ENCODE results near the gene FOXP2. TPM values are rescaled to one million over a fixed set of nuclear protein-coding genes. Genes with fewer than 3 reads are reported as not detected.
"Not testable (repeated sequence)": the region's sequence is repeated elsewhere in the genome, so short reads cannot be mapped to it uniquely, and the experiment has no call there.

FOXP2 gene
- 7.4 TPM for polyA plus RNA-seq (ENCODE audit: insufficient read length)
- long read RNA-seq, donor 1 = 0 reads
- long read RNA-seq, donor 2 = 0 reads
- long read RNA-seq, donor 3 = 0 reads
- long read RNA-seq, donor 4 = 0 reads
- long read RNA-seq, donor 5 = 0 reads
- long read RNA-seq, donor 6 = 0 reads
- long read RNA-seq, donor 7 = 0 reads
- long read RNA-seq, donor 8 = 0 reads

GRCh38 chr7:114414156-114415063, at the start of gene FOXP2:
Gene FOXP2 (plus strand): TSS chr7:114414815. CDS start chr7:114426512, 11,697 bp downstream.
- peak; percentile 34 for DNase-seq

DNA sequence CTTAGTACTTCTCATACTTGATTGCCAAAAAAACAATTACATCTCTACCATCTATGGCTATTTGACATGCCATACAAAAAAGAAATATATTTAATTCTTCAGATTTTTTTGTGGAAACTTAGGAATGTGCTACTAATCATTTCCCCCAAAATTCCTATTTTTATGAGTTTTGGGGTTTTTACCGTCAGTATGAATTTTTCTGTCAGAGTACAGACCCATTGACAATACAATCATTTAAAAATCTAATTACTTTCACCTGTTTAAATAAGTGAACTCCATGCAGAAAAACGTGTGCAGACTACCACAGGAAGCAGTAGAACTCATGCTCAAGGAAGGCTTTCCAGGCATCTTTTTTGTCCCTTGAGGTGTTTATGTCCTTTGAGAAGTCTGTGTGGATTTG, 48.8 kb upstream of the FOXP2 start:
- no peak for DNase-seq

- DNase-seq = no peak
Measured at GRCh38 chr7:114368492-114368891, 46.1 kb upstream of the FOXP2 start.

GRCh38 chr7:114369294-114369693, 45.3 kb upstream of the FOXP2 start:
- DNase-seq = no peak

DNA sequence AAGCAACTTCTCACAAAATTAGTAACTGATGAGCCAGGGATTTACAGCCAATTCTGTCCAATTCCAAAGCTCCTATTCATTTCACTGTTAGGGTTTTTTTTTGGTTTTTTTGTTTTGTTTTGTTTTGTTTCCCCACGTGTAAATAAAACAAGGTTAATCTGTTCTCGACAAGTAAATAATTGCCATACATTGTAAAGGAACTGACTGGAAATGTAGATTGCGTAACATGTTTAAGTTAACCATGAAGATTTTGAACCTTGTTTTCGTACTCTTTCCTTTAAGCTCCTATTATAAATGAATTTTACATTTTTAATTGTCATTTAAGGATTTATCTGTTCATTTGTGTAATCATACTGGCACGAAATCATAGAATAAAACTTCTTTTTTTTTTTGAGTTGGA, 42.0 kb upstream of the FOXP2 start:
- no peak for DNase-seq

DNA sequence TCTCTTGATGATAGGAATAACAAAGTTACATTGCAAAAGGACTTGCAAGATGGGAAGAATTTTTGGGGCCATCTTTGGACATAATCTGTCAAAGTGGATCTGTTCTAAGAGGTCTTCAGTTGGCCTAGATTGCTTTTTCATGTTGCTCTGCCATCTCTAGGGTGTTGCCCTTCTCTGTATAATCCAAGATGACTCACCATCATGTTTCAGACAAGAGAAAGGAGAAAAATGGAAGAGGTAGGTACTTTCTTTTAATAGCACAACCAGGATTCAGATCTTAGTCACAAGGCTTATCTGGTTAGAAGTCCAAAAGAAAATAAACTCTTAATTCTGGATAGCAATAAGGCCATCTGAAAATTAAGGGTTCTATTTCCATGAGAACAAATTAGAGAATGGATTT, 38.7 kb upstream of the FOXP2 start:
- no peak for DNase-seq

- not testable (repeated sequence) for DNase-seq
Measured at GRCh38 chr7:114383946-114384345, 30.7 kb upstream of the FOXP2 start.

GRCh38 chr7:114384346-114384745, 30.3 kb upstream of the FOXP2 start:
- DNase-seq = not testable (repeated sequence)

GRCh38 chr7:114388021-114388420, 26.6 kb upstream of the FOXP2 start:
- DNase-seq = no peak

DNA sequence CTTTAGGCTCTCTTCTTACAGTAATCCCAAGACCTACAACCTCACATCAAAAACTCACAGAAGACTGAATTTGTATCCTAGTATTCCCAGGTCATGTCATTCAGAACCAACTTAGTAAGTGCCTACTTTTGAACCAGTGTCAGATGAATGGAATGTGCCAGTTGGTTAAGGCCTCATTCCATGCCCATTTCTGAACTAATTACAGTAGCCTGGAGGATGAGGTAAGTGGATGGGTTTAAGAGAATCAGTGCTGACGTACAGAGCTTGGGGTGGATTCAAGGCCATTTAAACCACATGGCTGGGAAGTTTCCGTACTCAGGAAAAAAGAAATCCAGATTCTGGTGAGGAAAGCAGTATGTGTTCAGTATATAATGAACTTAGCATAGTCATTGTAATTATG, 21.9 kb upstream of the FOXP2 start:
- DNase-seq = no peak

DNA sequence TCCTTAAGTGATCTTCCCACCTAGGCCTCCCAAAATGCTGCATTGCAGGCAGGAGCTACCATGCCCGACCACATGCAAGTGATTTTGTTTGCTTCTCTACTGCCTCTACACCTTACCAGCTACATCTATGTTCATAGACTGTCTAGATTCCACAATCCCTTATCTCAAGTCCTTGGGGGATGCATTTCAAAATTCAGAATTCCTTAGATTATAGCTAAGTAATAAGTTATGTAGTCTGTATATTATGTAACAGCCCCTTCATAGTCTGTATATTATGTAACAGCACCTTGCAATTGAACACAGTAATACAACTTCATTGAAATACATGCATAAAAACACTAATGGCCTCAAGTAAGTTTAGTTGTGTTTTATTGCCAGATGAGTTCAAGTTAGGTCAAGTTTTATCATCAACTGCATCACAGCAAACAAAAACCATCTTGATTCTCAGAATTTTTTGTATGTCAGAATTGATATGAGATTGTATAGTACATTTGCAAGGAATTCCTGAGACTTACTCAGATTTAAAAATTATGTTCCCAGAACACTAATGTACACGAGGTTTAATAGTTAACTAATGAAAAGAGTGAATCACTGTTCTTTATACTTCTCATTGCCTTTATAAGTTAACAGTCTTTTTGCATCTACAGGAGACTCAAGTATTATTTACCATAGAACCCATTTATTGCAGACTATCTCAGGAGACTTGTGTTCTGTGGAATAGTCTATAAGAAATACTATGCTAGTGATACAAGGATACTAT, 11.6 kb upstream of the FOXP2 start:
- DNase-seq = no peak

DNA sequence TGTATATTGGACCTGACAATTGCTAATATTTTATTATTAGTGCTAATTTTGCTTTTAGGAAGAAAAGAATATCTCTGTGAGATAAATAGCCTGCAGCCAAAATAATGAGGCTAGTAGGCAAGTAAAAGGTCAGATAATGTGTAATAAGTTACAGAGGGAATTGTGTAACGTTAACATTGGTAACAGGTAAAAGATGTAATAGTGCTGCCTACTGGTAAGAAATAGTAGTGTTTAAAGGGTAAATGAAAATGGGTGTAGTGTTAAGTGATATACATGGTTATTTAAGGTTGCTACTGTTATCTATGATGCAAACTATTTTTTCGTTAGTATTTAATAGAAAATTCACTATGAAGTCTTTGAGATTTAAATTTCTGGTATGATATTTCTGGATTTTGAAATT, 9.2 kb upstream of the FOXP2 start:
- no peak for DNase-seq

- DNase-seq = no peak
Measured at GRCh38 chr7:114409750-114410149, 4.9 kb upstream of the FOXP2 start.

DNA sequence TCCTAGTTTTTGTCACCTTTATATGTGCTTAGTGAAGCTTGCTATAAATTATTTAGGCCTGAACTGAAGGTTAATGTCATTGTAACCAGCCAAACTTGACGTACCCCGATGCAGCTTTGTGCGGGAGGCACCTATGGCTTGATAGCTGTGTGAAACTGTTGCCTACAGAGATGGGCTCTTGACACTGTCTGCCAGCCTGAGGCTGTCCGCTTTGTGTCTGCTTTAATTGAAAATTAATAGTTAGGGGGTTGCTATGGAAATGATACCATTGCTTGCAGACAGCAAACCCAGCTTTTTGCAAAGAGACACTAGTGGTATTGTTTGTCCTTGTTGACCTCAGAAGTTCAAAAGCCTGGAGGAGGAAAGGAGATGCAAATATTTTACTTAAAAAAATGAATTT, 2.1 kb upstream of the FOXP2 start:
- no peak for DNase-seq

DNA sequence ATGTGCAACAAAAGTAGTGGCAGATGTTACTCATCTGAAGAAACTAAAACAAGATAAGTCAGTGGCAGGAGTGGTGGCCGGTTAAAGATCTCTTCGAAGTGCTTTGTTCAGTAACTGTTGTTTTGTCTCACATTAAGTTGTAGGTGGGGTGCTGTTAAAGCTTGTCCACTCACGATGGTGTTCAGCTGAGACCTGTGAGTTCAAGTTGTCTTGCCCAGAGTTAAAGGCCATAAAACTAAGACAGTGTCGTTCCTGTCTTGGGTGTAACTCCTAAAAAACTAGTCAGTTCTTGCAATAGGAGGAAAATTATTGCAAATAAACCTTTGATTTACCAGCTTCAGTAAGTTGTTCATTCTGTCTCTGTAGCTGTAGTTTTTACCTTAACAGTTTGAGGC, 857 bp upstream of the FOXP2 start:
- no peak for DNase-seq

GRCh38 chr7:114415064-114415989, 712 bp downstream of the FOXP2 start:
- DNase-seq = no peak

DNA sequence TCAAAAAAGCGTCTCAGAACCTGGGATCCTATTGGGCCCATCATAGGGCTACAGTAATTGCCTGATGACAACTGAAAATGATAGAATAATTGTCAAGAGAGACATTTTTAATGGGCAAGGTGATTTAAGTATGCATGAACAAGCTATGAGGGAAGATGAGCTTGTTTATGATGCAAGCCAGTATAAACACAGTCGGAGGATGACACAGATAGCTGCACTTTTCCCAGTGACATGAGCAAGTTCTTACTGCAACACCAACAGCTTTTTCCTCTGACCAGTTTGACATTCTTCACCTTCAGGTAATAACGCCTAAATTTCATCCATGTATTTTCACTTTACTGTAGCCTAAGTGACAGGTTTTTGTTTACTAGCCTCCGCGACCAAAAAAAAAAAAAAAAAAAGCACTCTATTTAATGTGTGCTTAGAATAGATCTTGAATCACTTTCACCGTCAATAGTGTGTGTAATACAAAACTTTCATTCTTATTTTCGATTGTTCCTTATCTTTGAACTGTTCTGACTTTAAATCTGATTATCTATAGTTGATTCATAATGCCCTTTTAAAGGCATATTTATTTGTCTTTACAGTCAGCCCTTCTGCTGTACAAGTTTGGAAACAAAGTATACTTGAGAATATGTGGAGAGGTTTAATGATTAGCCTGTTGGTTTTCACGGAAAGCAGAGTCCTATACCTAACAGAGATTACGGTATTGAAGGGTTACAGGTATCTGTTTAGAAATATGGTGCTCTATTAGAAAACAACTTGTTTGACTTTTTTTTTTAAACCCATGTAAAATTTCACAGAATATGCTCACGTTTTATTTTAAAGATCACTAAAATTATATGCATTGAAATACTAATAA, 1.7 kb downstream of the FOXP2 start:
- no peak for DNase-seq

DNA sequence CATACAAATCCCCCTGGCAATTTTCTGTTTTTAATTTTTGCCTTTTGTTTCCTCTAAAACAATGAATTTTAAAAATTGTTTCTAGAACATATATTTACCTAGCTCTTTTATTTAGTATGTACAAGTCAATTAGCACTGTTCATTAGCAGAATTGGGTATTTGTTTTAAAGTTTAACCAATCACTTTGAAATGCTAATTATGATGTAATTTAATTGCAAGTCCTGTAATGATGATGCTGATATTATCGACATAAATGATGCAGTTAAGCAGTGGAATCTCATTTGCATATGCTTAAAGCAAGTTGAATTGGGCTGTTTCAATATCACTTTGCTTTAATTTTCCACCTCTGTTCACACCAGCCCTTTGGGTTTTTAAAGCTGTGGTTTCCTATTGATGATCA, 2.7 kb downstream of the FOXP2 start:
- DNase-seq = no peak

DNA sequence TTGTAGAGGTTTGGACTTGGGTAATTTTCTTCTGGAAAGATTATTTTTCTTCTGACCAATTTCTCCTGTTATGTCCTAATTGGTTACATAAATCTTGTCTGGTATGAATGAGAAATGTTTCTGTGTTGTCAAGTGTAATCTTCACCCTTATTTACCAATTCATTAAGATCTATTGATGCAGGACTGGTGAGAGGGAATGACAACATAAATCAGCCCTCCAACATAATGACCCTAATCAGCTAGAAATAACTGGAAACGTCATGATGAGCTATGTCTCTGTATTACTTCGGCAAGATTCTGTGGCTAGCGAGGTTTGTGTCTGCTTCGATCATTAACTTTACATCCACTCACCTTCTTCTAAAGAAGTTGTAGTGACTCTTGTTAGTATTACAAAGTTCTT, 3.5 kb downstream of the FOXP2 start:
- DNase-seq = no peak

- DNase-seq = no peak
Measured at GRCh38 chr7:114419441-114420272, 5.0 kb downstream of the FOXP2 start.

All from left kidney (tissue), 8 donors.